GM10248 (cell line): Measurements from ENCODE around the gene PROM1.

Source experiments
- CTCF ChIA-PET: fragments of 300-600 bp; sonication (Branson Sonifier 250); formaldehyde crosslinking; extraction: SDS; loops from one replicate; lab custom pipeline; 2021; ENCODE audit warnings: antibody characterized with exemption; lab: Yijun Ruan, JAX
- POLR2A ChIA-PET: fragments of 350-650 bp; sonication (Branson Sonifier 250); formaldehyde crosslinking; extraction: SDS; loops from one replicate; lab custom pipeline; 2020; ENCODE audit warnings: antibody characterized with exemption; lab: Yijun Ruan, JAX
- DNase-seq: peaks from one replicate; pipeline ENCODE4 v3.0.0; 2012; ENCODE audit errors: extremely low spot score
- CTCF ChIP-seq: IDR thresholded peaks from 2 replicates; pipeline ENCODE4 v1.5.1; 2012; ENCODE audit warnings: mild to moderate bottlenecking, low read depth; ENCODE audit errors: extremely low read depth, missing control alignments, control extremely low read depth

PROM1 gene

GRCh38 chr4:16056681-16057385 lies 27.0 kb downstream of the PROM1 start:
- CTCF ChIA-PET = no interaction called here
- DNase-seq = no peak
- TF ChIP-seq CTCF = no peak
- POLR2A ChIA-PET = no interaction called here

- DNase-seq = no peak
- TF ChIP-seq CTCF = no peak
- ChIA-PET CTCF (no interaction called here), POLR2A (no interaction called here)
These were observed 27.9 kb downstream of the PROM1 start for GRCh38 chr4:16055873-16056272.

GRCh38 chr4:16055471-16055870 lies 28.4 kb downstream of the PROM1 start:
- ChIA-PET CTCF (no interaction called here), POLR2A (no interaction called here)
- DNase-seq = no peak
- no peak for TF ChIP-seq CTCF

- POLR2A ChIA-PET = no interaction called here
- no peak for TF ChIP-seq CTCF
- CTCF ChIA-PET = interaction anchor here (1.2 to 1.3 kb wide), 2 partner anchors 9 to 212 kb away, joined by 3 to 4 read pairs; no protein-coding TSS in a partner anchor
- no peak for DNase-seq
These were observed 30.9 kb downstream of the PROM1 start for GRCh38 chr4:16052939-16053338.

GRCh38 chr4:16051980-16052379 lies 31.8 kb downstream of the PROM1 start:
- no peak for TF ChIP-seq CTCF
- DNase-seq = no peak
- CTCF ChIA-PET = interaction anchor here (1.3 kb wide), 1 partner anchor 8 kb away, joined by 4 read pairs; no protein-coding TSS in a partner anchor
- POLR2A ChIA-PET = no interaction called here

- CTCF ChIA-PET = no interaction called here
- TF ChIP-seq CTCF = no peak
- DNase-seq = no peak
- POLR2A ChIA-PET = no interaction called here
These were observed 32.7 kb downstream of the PROM1 start for GRCh38 chr4:16051132-16051531.
